Measurements from ENCODE around the gene MEP1A.

Gene MEP1A

GRCh38 chr6:46781478-46782378 lies 11.5 kb upstream of the MEP1A start:
- no peak overlapping the region for H3K4ac ChIP-seq (ENCODE audit: low read depth in 1 of 2, low read length in 2 of 2)
- H2BK120ac ChIP-seq (ENCODE audit: low read depth, low read length) = no peak overlapping the region
- no peaks in the 10 kb centered on the region for H3K9me3 ChIP-seq (ENCODE audit: control insufficient read depth, low read length)
- DNase-seq = peak; percentile 62
- no peak overlapping the region for H4K91ac ChIP-seq (ENCODE audit: low read length)
- no peak overlapping the region for H2BK5ac ChIP-seq (ENCODE audit: low read depth, low read length, poor library complexity, severe bottlenecking)
- H3K4me2 ChIP-seq (ENCODE audit: low read length, poor library complexity, severe bottlenecking) = no peak overlapping the region
- H2BK12ac ChIP-seq (ENCODE audit: low read length in 2 of 2) = no peak overlapping the region
- no peak overlapping the region for H3K18ac ChIP-seq (ENCODE audit: low read depth in 1 of 2, low read length in 2 of 2)
- no peak overlapping the region for H3K4me3 ChIP-seq (ENCODE audit: insufficient read depth in 1 of 2, low read depth in 1 of 2, low read length in 2 of 2)
- no peak overlapping the region for H3K23ac ChIP-seq (ENCODE audit: low read length in 2 of 2)
- H2AK5ac ChIP-seq (ENCODE audit: low read length, severe bottlenecking) = no peak overlapping the region
- no peak overlapping the region for H3K9ac ChIP-seq (ENCODE audit: low read length)
- H2BK15ac ChIP-seq (ENCODE audit: low read depth, poor library complexity, severe bottlenecking) = no peak overlapping the region
- H3K27ac ChIP-seq (ENCODE audit: low read length, poor library complexity, severe bottlenecking) = no peak overlapping the region
- H3K36me3 ChIP-seq (ENCODE audit: control insufficient read depth in 1 of 2, insufficient read depth in 2 of 2, low read depth in 1 of 2, low read length in 2 of 2) = no peaks in the 10 kb centered on the region
- peaks cover 0 to 2% of the 10 kb centered on the region in 2 experiments for H3K27me3 ChIP-seq (ENCODE audit: control insufficient read depth in 1 of 2, insufficient read depth in 1 of 2, low read length in 2 of 2)
- H3K14ac ChIP-seq (ENCODE audit: low read length in 2 of 2) = no peak overlapping the region
- 54% methylated on average over 5 of the region's 6 CpGs for WGBS
- H3K4me1 ChIP-seq (ENCODE audit: control insufficient read depth, insufficient read depth, low read depth, low read length) = no peaks in the 10 kb centered on the region
- H4K8ac ChIP-seq (ENCODE audit: low read length) = no peak overlapping the region
- H2AFZ ChIP-seq (ENCODE audit: low read depth, low read length) = no peak overlapping the region
- H3K79me1 ChIP-seq (replicated peaks; ENCODE audit: low read length, poor library complexity, severe bottlenecking) = no peaks in the 10 kb centered on the region

GRCh38 chr6:46784535-46784934 lies 8.7 kb upstream of the MEP1A start:
- Histone ChIP-seq H2AFZ (ENCODE audit: low read depth, low read length) (no peak overlapping the region), H3K79me1 (replicated peaks; ENCODE audit: low read length, poor library complexity, severe bottlenecking) (no peaks in the 10 kb centered on the region), H3K4ac (ENCODE audit: low read depth in 1 of 2, low read length in 2 of 2) (no peak overlapping the region), H3K27me3 (ENCODE audit: control insufficient read depth in 1 of 2, insufficient read depth in 1 of 2, low read length in 2 of 2) (peaks cover 0 to 2% of the 10 kb centered on the region in 2 experiments), H3K9me3 (ENCODE audit: control insufficient read depth, low read length) (no peaks in the 10 kb centered on the region), H3K4me2 (ENCODE audit: low read length, poor library complexity, severe bottlenecking) (no peak overlapping the region), H4K8ac (ENCODE audit: low read length) (no peak overlapping the region), H3K23ac (ENCODE audit: low read length in 2 of 2) (no peak overlapping the region), H3K18ac (ENCODE audit: low read depth in 1 of 2, low read length in 2 of 2) (no peak overlapping the region), H3K4me1 (ENCODE audit: control insufficient read depth, insufficient read depth, low read depth, low read length) (no peaks in the 10 kb centered on the region), H3K27ac (ENCODE audit: low read length, poor library complexity, severe bottlenecking) (no peak overlapping the region), H2BK15ac (ENCODE audit: low read depth, poor library complexity, severe bottlenecking) (no peak overlapping the region), H2AK5ac (ENCODE audit: low read length, severe bottlenecking) (no peak overlapping the region), H2BK120ac (ENCODE audit: low read depth, low read length) (no peak overlapping the region), H3K4me3 (ENCODE audit: insufficient read depth in 1 of 2, low read depth in 1 of 2, low read length in 2 of 2) (no peak overlapping the region), H2BK12ac (ENCODE audit: low read length in 2 of 2) (no peak overlapping the region), H2BK5ac (ENCODE audit: low read depth, low read length, poor library complexity, severe bottlenecking) (no peak overlapping the region), H4K91ac (ENCODE audit: low read length) (no peak overlapping the region), H3K14ac (ENCODE audit: low read length in 2 of 2) (no peak overlapping the region), H3K36me3 (ENCODE audit: control insufficient read depth in 1 of 2, insufficient read depth in 2 of 2, low read depth in 1 of 2, low read length in 2 of 2) (no peaks in the 10 kb centered on the region), H3K9ac (ENCODE audit: low read length) (no peak overlapping the region)
- DNase-seq = no peak
- no CpG with 5 or more reads among the region's 1 CpG for WGBS

- no peak overlapping the region for H2BK12ac ChIP-seq (ENCODE audit: low read length in 2 of 2)
- no peak overlapping the region for H2AK5ac ChIP-seq (ENCODE audit: low read length, severe bottlenecking)
- no peak overlapping the region for H3K4me3 ChIP-seq (ENCODE audit: insufficient read depth in 1 of 2, low read depth in 1 of 2, low read length in 2 of 2)
- no peak overlapping the region for H3K4me2 ChIP-seq (ENCODE audit: low read length, poor library complexity, severe bottlenecking)
- no peak overlapping the region for H3K14ac ChIP-seq (ENCODE audit: low read length in 2 of 2)
- no peak overlapping the region for H4K91ac ChIP-seq (ENCODE audit: low read length)
- no peak overlapping the region for H3K9ac ChIP-seq (ENCODE audit: low read length)
- no peak overlapping the region for H2AFZ ChIP-seq (ENCODE audit: low read depth, low read length)
- H3K27me3 ChIP-seq (ENCODE audit: control insufficient read depth in 1 of 2, insufficient read depth in 1 of 2, low read length in 2 of 2) = no peaks in the 10 kb centered on the region
- H2BK15ac ChIP-seq (ENCODE audit: low read depth, poor library complexity, severe bottlenecking) = no peak overlapping the region
- H4K8ac ChIP-seq (ENCODE audit: low read length) = no peak overlapping the region
- no peaks in the 10 kb centered on the region for H3K4me1 ChIP-seq (ENCODE audit: control insufficient read depth, insufficient read depth, low read depth, low read length)
- H2BK5ac ChIP-seq (ENCODE audit: low read depth, low read length, poor library complexity, severe bottlenecking) = no peak overlapping the region
- 94% methylated on average over 5 of the region's 5 CpGs for WGBS
- no peak overlapping the region for H3K27ac ChIP-seq (ENCODE audit: low read length, poor library complexity, severe bottlenecking)
- no peaks in the 10 kb centered on the region for H3K9me3 ChIP-seq (ENCODE audit: control insufficient read depth, low read length)
- H2BK120ac ChIP-seq (ENCODE audit: low read depth, low read length) = no peak overlapping the region
- no peak overlapping the region for H3K4ac ChIP-seq (ENCODE audit: low read depth in 1 of 2, low read length in 2 of 2)
- no peaks in the 10 kb centered on the region for H3K36me3 ChIP-seq (ENCODE audit: control insufficient read depth in 1 of 2, insufficient read depth in 2 of 2, low read depth in 1 of 2, low read length in 2 of 2)
- H3K18ac ChIP-seq (ENCODE audit: low read depth in 1 of 2, low read length in 2 of 2) = no peak overlapping the region
- no peak overlapping the region for H3K23ac ChIP-seq (ENCODE audit: low read length in 2 of 2)
- DNase-seq = no peak
- no peaks in the 10 kb centered on the region for H3K79me1 ChIP-seq (replicated peaks; ENCODE audit: low read length, poor library complexity, severe bottlenecking)
These were observed 5.2 kb upstream of the MEP1A start for GRCh38 chr6:46787871-46788540.

GRCh38 chr6:46788791-46789190 lies 4.4 kb upstream of the MEP1A start:
- Histone ChIP-seq H3K79me1 (replicated peaks; ENCODE audit: low read length, poor library complexity, severe bottlenecking) (no peaks in the 10 kb centered on the region), H2AK5ac (ENCODE audit: low read length, severe bottlenecking) (no peak overlapping the region), H3K27me3 (ENCODE audit: control insufficient read depth in 1 of 2, insufficient read depth in 1 of 2, low read length in 2 of 2) (no peaks in the 10 kb centered on the region), H3K4ac (ENCODE audit: low read depth in 1 of 2, low read length in 2 of 2) (no peak overlapping the region), H2BK5ac (ENCODE audit: low read depth, low read length, poor library complexity, severe bottlenecking) (no peak overlapping the region), H2BK12ac (ENCODE audit: low read length in 2 of 2) (no peak overlapping the region), H2BK15ac (ENCODE audit: low read depth, poor library complexity, severe bottlenecking) (no peak overlapping the region), H3K27ac (ENCODE audit: low read length, poor library complexity, severe bottlenecking) (no peak overlapping the region), H3K4me3 (ENCODE audit: insufficient read depth in 1 of 2, low read depth in 1 of 2, low read length in 2 of 2) (no peak overlapping the region), H3K14ac (ENCODE audit: low read length in 2 of 2) (no peak overlapping the region), H3K23ac (ENCODE audit: low read length in 2 of 2) (no peak overlapping the region), H2AFZ (ENCODE audit: low read depth, low read length) (no peak overlapping the region), H2BK120ac (ENCODE audit: low read depth, low read length) (no peak overlapping the region), H3K9me3 (ENCODE audit: control insufficient read depth, low read length) (no peaks in the 10 kb centered on the region), H3K18ac (ENCODE audit: low read depth in 1 of 2, low read length in 2 of 2) (no peak overlapping the region), H3K9ac (ENCODE audit: low read length) (no peak overlapping the region), H4K8ac (ENCODE audit: low read length) (no peak overlapping the region), H3K36me3 (ENCODE audit: control insufficient read depth in 1 of 2, insufficient read depth in 2 of 2, low read depth in 1 of 2, low read length in 2 of 2) (no peaks in the 10 kb centered on the region), H3K4me2 (ENCODE audit: low read length, poor library complexity, severe bottlenecking) (no peak overlapping the region), H3K4me1 (ENCODE audit: control insufficient read depth, insufficient read depth, low read depth, low read length) (no peaks in the 10 kb centered on the region), H4K91ac (ENCODE audit: low read length) (no peak overlapping the region)
- no peak for DNase-seq
- 100% methylated on average over 2 of the region's 3 CpGs for WGBS
